ENCODE results near the gene TNS1.

Gene TNS1

GRCh38 chr2:217922101-217923006 is 80.4 kb downstream of the TNS1 start:
- no peak for DNase-seq (ENCODE audit: extremely low read depth, low read depth)
- TF ChIP-seq CTCF (IDR thresholded peaks at IDR 0.05; ENCODE audit: low read depth, low read length) = peak; percentile 23

- no peak for DNase-seq (ENCODE audit: extremely low read depth, low read depth)
- TF ChIP-seq CTCF (IDR thresholded peaks at IDR 0.05; ENCODE audit: low read depth, low read length) = no peak
Observed at GRCh38 chr2:217920879-217921603, 81.8 kb downstream of the TNS1 start.

- no peak for DNase-seq (ENCODE audit: extremely low read depth, low read depth)
Observed at GRCh38 chr2:217919781-217920351, 82.9 kb downstream of the TNS1 start.

GRCh38 chr2:217919204-217919603 is 83.6 kb downstream of the TNS1 start:
- TF ChIP-seq CTCF (IDR thresholded peaks at IDR 0.05; ENCODE audit: low read depth, low read length) = no peak

More at GRCh38 chr2:217919781-217920351, 82.9 kb downstream of the TNS1 start:
- no peak for TF ChIP-seq CTCF (IDR thresholded peaks at IDR 0.05; ENCODE audit: low read depth, low read length)

GRCh38 chr2:217918308-217919024 is 84.3 kb downstream of the TNS1 start:
- TF ChIP-seq CTCF (IDR thresholded peaks at IDR 0.05; ENCODE audit: low read depth, low read length) = peak; percentile 11
- DNase-seq (ENCODE audit: extremely low read depth, low read depth) = no peak

More at GRCh38 chr2:217919204-217919603, 83.6 kb downstream of the TNS1 start:
- DNase-seq (ENCODE audit: extremely low read depth, low read depth) = no peak

- no peak for TF ChIP-seq CTCF (IDR thresholded peaks at IDR 0.05; ENCODE audit: low read depth, low read length)
- DNase-seq (ENCODE audit: extremely low read depth, low read depth) = no peak
Observed at GRCh38 chr2:217916504-217917254, 86.1 kb downstream of the TNS1 start.
